Measurements from ENCODE around the gene PREX1.

Gene PREX1

DNA sequence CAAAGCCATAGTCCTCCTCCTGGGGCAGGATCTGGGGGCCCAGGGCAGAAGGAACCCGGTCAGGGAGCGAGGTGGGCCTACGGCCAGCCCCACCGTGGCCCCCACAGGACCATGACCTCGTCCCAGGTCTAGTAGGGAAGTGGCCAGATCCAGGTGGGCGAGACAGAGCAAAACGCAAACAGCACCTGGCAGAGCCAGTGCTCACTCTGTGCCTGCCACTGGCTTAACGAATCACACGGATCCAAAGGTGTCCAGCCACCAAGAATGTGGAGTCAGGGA lies 169.7 kb downstream of the PREX1 start:
- DNase-seq (ENCODE audit: low read depth): no peak

DNA sequence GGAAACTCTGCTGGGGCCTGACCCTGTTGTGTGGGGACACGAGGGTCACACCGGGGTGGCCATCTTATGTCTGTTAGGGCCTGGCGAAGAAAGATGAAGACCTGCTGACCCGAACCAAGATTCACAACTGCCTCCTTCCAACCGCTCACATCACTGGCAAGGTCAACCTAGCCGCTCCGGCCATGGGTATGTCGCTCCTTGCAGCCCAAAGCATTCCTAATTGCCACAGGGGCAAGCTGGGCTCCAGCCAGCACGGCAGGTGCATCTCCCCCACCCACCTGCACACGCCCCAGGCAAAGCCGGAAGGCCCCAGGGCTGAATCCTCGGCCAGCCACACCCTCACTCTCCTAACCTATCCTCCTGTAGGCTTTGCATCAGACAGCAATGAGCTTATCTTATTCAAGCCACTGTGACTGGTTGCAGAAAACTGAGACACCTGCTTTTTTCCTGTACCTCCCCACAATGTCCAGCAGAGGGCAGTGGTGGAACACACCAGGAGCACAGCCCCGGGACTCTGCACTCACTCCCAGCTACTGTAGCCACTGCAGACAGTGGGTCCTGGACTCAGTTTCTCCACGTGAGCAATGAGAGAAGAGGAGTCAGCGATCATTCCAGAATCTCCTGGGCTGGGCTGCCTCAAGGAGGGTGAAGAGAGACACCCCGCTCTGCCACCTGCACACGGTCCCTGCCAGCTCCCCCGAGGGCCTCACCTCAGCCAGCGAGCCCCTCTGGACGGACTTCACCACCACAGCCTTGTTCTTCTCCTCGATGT lies 170.2 kb downstream of the PREX1 start:
- DNase-seq (ENCODE audit: low read depth): peak; percentile 54

DNA sequence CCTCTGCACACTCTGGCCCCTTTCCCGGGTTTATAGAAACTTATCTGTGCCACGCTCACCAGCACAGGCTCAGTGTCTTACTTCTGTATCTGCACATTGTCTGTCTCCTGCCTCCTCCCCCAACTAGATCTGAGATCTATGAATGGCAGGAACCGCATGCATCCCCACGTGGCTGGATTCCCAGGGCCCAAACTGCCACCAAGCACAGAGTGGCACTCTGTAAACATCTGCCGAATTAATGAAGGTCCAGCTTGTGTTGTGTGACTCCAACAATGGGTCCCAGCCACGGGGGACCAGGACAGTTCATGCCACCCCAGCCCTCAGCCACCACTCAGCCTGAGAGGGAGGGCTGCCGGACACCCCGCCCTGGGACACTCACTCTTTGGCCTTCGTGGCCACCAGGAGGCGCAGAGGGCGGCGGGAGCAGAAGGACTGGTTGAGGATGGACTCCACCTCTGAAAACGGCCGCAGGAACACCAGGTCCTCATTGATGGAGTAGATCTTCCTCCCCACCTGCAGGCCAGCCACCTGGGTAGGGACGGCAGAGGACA lies 171.1 kb downstream of the PREX1 start:
- DNase-seq (ENCODE audit: low read depth): no peak

DNA sequence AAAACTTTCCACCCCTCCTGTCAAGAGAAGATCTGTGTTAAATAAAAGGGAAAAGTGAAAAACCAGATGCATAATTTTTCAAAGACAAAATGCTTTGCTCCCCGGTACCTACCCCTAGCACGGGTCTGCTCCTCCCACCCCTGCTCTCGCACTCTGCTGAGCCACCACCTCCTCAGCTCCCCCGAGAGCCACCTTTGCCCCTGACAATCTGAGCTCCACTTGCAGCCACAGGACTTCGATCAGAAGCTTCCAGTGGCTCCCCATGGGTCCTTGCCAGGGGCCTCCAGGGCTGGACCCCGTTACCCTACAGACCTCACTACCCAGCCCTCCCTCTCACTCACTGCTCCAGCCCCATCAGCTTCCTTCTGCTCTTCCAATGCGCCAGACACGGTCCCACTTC lies 171.7 kb downstream of the PREX1 start:
- DNase-seq (ENCODE audit: low read depth): no peak

DNA sequence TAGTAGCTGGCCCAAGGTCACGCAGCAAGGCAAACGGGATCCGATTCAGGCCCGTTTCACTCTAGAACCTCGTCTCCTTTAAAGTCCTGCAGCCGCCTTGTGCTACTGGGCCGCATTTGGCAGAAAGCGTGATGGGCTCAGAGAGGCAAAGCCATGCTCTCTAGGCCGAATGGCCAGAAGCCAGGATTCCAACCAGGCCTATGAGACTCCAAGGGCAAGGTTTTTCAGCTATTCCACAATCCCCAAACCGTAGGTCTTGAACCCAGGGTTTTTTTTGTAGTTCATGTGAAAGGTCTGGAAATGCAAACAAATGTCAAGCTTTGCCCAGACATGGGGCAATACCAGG lies 174.1 kb downstream of the PREX1 start:
- DNase-seq (ENCODE audit: low read depth): no peak

DNA sequence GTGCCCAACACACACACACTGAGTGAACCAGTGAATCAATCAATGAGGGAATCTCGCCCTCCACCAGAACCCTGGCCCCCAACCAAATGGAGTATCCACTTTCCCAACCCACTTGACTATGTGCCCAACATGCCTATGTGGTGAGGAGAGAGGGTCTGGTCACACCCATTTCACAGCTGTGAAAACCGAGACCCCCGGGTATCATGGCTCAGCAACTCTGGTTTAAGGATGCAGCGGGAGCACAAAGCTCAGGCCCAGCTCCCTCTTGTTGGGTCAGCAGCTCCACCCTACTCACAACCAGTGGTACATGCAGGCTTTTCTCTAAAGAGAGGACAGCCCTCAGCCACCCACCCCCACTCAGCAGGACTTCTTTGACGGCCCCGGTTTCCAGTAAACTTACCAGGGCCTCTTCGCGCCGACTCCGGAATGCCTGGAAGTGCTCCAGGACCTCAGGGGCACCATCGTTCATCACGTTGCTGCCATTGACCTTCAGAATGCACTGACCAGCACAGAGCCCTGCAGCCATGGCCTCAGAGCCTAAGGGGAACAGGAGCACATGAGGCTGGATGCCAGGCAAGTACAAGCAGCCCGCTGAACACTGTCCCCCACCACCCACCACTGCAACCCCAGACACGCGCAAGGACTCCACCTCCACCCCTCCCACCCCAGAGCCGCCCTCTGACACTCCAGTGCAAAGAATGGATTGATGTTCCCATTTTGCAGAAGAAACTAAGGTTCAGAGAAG lies 174.7 kb downstream of the PREX1 start:
- no peak for DNase-seq (ENCODE audit: low read depth)

DNA sequence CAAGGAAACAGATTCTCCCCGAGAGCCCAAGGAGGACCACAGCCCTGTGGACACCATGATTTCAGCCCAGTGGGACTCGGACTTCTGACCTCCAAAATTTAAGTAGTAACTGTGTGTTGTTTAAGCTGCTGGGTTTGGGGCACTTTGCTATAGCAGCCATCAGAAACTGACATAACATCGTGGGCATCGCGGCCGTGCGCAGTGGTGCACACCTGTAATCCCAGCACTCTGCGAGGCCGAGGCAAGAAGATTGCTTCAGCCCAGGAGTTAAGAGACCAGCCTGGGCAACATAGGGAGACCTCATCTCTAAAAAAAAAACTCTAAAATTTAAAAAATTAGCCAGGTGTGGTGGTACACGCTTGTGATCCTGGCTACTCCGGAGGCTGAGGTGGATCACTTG lies 175.8 kb downstream of the PREX1 start:
- no peak for DNase-seq (ENCODE audit: low read depth)

DNA sequence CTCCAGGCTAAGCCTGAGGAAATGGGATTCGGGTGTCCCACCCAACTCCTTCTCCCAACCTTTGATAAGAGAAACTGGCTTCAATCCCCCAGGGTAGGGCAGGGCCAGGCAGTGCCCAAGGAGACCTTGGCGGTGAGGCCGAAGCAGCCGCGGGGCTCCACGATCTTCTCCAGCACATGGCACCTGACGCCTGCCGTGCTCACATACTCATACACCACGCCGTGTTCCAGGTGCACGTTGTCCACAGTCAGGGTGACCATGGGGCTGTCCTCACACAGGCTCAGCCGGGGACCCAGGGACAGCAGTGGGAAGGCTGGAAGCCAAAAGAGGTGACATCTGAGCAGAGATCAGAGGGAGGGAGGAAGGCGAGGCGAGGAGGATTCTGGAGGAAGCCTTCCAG lies 176.5 kb downstream of the PREX1 start:
- no peak for DNase-seq (ENCODE audit: low read depth)

DNA sequence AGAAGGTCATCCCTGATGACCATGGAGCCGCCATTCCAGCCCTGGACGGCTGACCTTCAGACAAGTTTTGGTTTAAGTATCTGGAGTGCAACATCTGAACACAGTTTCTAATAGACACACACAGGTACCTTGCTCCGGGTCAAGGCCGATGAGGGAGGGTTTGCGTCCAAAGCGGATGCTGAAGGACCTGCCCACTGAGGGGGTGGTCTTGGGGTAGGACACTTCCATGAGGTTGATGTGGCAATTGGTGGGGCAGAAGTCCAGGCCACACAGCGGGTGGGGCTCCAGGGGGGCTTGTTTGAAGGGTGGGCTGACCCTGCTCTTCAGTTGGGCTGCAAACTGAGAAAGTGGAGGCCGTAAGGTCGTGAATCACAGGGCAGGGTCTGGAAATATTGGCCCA lies 177.9 kb downstream of the PREX1 start:
- no peak for DNase-seq (ENCODE audit: low read depth)

DNA sequence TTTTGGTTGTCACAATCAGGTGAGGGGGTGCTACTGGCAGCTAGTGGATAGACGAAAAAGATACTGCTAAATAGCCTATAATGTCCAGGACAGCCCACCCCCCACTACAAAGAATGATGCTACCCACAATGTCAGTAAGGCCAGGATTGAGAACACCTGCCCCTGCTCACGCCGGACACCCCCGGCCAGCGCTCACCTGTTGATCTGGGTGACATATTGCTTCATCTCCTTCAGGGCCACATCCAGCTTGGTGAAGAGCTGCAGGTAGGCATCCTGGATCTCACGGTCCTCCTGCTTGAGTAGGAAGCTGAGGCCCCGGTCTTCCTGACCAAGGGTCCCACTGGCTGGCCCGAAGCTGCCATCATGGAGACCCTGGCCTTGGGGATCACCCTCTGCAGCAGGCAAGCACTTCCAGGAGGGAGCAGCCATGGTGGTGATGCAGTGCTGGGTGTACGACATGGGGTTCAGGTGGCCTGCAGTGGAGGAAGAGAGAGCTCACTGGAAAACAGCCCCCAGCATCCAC lies 178.6 kb downstream of the PREX1 start:
- DNase-seq (ENCODE audit: low read depth): no peak

DNA sequence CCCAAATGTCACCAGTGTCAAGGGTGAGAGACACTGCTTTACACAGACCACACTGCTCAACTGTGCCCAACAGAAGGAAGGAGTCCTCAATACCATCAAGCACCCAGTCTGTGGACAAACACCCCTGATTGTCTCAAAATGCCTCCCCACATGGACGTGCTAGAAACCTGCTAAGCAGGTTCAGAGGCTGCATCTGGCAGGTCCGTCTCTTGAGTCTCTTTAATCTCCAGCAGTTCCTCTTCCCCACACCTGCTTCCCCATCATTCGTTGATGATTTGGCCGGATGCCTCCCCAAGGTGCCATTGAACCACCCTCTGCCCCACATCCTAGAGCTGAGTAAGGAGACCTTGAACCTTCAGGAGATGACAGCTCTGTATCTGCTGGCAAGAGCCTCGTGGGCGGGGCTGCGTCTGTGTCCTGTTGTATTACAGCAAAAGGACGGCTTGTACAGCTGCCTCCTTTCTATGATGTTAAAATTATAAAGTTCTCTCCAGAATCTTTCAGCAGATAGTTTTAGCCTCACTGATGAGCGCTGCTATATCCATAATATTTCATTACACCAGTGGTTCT lies 179.2 kb downstream of the PREX1 start:
- DNase-seq (ENCODE audit: low read depth): no peak

DNA sequence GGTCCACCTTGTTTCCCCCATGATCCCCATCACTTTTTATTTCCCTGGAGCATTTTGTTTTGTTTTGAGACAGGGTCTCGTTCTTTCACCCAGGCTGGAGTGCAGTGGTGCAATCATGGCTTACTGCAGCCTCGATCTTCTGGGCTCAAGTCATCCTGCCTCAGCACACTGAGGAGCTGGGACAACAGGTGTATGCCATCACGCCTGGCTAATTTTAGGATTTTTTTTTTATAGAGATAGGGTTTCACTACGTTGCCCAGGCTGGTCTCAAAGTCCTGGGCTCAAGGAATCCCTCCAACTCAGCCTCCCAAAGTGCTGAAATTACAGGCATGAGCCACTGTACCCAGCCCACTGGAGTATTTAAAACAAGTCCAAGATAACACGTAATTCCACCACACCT lies 179.9 kb downstream of the PREX1 start:
- no peak for DNase-seq (ENCODE audit: low read depth)

DNA sequence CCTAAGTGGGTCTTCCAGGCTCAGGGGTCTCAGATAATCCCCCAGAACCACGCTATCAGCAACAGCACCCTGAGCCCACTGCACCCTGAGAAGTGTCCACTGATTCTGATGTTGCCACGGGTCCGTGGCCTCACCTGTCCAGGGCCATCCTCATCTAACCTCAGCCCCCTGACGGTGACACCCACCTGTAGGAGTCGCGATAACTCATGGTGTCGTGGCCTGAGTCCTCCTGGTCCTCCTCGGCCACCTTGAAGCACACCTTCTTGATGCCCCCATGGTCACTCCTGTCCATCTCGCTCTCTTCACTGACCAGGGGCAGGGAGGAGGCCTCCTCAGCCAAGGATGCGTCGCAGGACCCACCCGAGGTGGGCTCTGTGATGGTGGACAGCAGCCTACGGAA lies 182.1 kb downstream of the PREX1 start:
- no peak for DNase-seq (ENCODE audit: low read depth)

DNA sequence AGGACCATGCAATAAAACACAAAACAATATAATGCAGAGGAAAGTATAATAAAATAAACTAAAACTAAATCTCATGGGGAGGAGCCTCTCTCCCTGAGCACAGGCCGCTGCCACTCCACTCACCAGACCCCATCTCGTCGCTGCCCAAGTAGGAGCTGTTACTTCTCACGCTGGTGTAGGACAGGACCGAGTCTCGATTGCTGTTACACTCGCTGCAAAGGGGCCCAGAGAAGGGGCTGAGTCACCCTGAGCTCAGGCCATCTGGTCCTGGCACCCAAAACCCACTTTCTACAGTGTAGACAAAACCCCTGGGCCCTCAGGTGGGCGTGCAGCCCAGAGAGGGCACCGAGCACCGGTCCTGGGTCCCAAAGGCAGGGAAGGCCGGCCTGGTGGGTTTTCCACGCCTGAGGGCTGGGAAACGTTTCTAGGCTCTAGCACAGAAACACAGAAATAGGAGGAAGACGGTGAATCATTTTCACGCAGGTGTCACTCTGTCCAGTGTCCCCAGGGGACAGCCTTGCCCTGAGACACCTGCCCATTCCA lies 183.4 kb downstream of the PREX1 start:
- no peak for DNase-seq (ENCODE audit: low read depth)

DNA sequence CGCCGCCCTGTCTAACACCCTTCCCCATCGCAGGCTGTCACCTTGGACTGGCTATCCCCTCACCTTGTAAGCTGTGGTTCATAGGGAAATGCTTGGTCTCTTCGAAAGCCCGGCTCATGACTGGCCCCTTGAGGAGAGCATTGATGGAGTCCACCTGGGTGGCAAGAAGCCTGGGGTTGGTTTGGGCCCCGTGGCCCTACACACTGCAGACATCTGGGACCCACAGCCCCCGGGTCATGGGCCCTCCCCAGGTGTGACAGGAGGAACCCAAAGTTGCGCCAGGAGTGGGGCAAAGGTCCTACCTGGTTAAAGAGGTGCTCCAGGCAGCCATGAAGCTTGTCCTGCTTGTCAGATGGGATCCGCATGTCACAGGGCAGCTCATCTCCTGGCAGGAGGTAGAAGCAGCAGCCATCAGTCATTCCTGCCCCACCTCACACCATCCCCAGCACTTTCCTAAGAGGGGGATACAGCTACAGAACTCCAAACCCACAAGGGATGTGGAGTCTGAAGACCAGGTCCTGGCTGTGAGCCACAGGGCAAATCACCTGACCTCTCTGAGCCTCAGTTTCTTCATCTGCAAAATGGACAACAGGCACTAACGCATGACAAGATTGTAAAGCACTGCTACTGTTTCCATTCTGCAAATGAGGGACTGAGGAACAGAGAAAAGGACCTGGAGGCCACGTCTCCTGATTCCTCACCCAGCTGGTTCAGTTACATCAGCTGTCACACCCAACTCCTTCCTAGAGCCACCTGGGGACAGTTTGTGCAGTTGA lies 185.5 kb downstream of the PREX1 start:
- DNase-seq (ENCODE audit: low read depth): no peak

DNA sequence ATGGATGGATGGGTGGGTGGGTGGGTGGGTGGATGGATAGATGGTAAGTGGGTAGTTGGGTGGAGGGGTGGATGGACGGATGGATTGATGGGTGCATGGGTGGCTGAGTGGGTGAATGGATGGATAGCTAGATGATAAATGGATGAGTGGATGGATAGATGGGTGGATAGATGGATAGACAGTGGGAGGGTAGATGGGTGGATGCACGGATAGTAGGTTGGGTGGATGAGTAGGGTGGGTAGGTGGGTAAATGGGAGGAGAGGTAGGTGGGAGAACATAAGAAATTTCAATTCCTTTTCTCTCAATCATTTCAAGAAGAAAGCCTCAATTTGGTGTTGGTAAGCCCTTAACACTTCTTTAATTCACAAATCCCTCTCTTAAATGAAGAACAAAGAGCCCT lies 186.9 kb downstream of the PREX1 start:
- DNase-seq (ENCODE audit: low read depth): no peak

DNA sequence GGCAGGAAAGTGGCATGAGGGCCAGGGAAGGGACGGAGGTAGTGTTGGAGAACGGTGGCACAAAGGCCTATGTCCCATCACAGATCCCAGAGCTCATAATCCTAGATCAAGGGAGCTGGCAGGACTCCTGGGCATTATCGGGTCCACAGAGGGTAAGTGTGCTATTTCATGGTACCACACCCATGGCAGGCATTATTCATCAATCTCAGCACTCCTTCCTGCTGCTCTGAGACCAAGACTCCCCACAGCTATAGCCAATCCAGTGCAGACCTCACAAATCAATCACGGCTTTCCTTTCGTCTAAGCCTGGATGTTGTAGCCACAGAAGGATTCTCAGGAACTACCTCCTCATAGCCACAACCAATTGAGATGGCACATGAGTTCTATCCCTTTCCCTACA lies 187.9 kb downstream of the PREX1 start:
- no peak for DNase-seq (ENCODE audit: low read depth)

DNA sequence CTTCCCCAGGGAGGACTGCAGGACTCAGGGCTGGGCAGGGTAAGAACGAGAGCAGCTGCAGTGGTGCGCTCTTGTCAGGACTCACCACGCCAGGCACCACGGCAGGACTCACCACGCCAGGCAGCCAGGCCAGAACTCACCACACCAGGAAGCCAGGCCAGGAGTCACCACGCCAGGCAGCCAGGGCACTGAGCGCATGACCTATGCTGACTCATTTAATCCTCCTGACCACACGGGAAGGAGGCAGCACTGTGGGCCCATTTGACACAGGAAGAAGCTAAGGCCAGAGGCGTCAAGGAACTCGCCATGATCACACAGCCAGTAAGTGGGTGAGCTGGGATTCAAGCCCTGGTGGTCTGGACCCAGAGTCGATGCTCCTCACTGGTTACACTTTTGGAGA lies 189.3 kb downstream of the PREX1 start:
- DNase-seq (ENCODE audit: low read depth): peak; percentile 38

DNA sequence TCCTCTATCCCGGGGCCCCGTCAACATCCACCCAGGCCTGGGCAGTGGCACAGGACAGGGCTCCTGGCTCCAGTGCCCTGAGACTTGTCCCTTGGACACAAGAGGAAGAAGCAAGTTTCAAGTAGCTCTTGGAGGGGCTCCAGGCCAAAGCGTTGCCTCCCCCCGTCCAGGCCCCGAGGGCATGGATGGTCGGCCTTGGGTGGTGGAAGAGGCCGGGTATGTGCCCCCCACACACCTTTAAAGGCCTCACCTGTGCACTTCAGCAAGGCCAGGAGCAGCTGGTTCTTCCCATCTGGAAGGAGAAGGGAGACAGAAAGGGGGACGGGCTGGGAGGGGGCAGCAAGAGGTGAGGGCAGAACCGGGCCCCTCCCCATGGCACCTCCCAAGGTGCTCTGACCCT lies 190.3 kb downstream of the PREX1 start:
- DNase-seq (ENCODE audit: low read depth): no peak

DNA sequence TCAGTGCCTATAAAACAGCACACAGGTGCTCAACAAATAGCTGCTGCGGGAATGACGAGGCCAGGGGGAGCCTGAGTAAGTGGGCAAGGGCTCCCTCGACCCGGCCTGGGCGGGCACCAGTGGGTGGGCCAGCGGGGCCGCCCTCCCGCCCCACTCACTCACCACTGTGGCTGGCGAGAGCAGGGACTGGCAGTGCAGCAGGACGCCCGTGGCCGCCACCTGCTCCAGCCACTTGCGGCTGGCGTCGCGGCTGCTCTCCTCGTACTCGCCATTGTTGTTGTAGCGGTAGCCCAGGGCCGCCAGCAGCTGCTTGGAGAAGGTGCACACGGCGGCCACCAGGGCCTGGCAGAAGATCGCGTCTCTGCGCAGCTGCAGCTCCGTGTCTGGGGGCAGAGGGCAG lies 191.5 kb downstream of the PREX1 start:
- DNase-seq (ENCODE audit: low read depth): no peak

DNA sequence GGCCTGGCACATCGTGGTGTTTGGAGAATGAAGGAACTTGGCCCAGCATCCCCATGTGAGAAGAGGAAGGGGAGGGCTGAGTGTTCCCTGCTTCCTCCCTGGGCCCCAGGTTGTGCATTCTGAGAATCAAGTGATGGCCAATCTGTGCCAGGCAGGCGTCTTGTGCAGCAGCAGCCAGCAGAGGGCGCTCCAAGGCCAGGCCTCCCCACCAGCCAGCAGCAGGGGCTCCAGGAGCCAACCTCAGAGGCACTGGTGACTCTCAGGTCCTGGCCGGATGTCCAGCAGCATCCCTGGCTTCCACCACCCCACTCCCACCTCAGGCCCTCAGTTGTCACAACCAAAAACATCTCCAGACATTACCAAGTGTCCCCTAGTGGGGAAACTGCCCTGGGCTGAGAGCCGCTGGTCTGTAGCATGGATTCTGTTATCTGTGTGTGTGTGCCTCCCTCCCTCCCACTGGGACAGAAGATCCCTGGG lies 192.0 kb downstream of the PREX1 start:
- DNase-seq (ENCODE audit: low read depth): no peak

DNA sequence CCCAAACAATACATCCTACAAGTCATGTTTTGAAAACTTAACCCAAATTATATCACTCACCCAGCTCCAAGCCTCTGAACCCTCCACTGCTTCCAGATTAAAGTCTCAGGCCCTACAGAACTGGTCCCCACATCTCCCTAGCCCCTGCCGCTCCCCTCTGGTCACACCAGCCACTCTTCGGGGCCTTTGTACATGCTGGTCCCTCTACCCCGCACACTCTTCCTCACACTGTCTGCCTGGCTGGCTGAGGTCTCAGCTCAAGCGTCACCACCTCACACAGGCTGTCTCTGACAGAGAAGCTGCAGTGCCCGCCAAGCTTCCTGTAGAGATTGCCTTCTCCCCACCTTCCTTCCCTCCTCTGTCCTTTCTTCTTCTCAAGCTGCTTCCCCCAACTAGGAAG lies 192.4 kb downstream of the PREX1 start:
- DNase-seq (ENCODE audit: low read depth): no peak

All from stromal cell of bone marrow (primary cell).